Ovary (tissue), 3 donors: Measurements from ENCODE around the gene DUSP16.

ENCODE experiments used
- CTCF ChIP-seq, 3 donors: fragments of 450-650 bp in 2 of 3; fragments of 200-600 bp in 1 of 3; IDR thresholded peaks; one replicate each; pipeline versions ENCODE4 v1.5.1 to v1.8.0; 2016 to 2022; ENCODE audit warnings: antibody characterized with exemption in 3 of 3, mild to moderate bottlenecking in 1 of 3
- EP300 ChIP-seq: sonication (generic); formaldehyde crosslinking; IDR thresholded peaks from one replicate; pipeline ENCODE4 v1.6.1; 2017; ENCODE audit warnings: antibody characterized with exemption
- POLR2A ChIP-seq: fragments of 450-650 bp; IDR thresholded peaks from one replicate; pipeline ENCODE4 v1.6.1; 2017; ENCODE audit warnings: antibody characterized with exemption, mild to moderate bottlenecking, moderate library complexity
- donor health status: DM: no; HTN: no; CAD: no.

GRCh38 chr12:12557733-12558132, 4.9 kb downstream of the DUSP16 start:
- TF ChIP-seq CTCF (IDR thresholded peaks at IDR 0.05), result no peak
- TF ChIP-seq POLR2A, result no peak
- no peak for TF ChIP-seq EP300
